Measurements from ENCODE around the gene IL12RB1. TPM values are rescaled to one million over a fixed set of nuclear protein-coding genes. Genes with fewer than 3 reads are reported as not detected.

Gene IL12RB1
- total RNA-seq = not detected in 2 replicates

GRCh38 chr19:18086590-18087138 lies at the start of gene IL12RB1:
Gene IL12RB1, minus strand, starts transcription at chr19:18086934. Its CDS starts 111 bp downstream, at chr19:18086823.

GRCh38 chr19:18097217-18097992 lies 10.7 kb upstream of the IL12RB1 start, which contains the start of gene MAST3:
Gene MAST3, plus strand, starts transcription at chr19:18097778. Its CDS starts 15 bp downstream, at chr19:18097793.

Other genes with a start within 250 kb of the IL12RB1 start
- gene JAK3, start 239.0 kb downstream of the IL12RB1 start, total RNA-seq = 3.5 and 3.9 TPM in 2 replicates
- 2,017 and 2,263 TPM in 2 replicates for gene RPL18A, start 227.0 kb downstream of the IL12RB1 start, total RNA-seq
- gene SLC5A5, start 215.0 kb downstream of the IL12RB1 start, total RNA-seq = not detected in 2 replicates
- gene CCDC124, start 153.9 kb downstream of the IL12RB1 start, total RNA-seq = 98.2 and 102 TPM in 2 replicates
- 0.15 and 0.34 TPM in 2 replicates for gene KCNN1, start 119.8 kb downstream of the IL12RB1 start, total RNA-seq
- 4.2 and 4.7 TPM in 2 replicates for gene ARRDC2, start 78.8 kb downstream of the IL12RB1 start, total RNA-seq
- 2.7 and 3.4 TPM in 2 replicates for gene MAST3, start 10.8 kb upstream of the IL12RB1 start, total RNA-seq
- gene PIK3R2, start 66.2 kb upstream of the IL12RB1 start, total RNA-seq = 18.4 and 23.9 TPM in 2 replicates
- gene IFI30, start 86.9 kb upstream of the IL12RB1 start, total RNA-seq = under 0.01 and 0.15 TPM in 2 replicates
- gene MPV17L2, start 106.3 kb upstream of the IL12RB1 start, total RNA-seq = 24.0 and 29.0 TPM in 2 replicates
- gene RAB3A, start 117.1 kb upstream of the IL12RB1 start, total RNA-seq = 0.67 and 1.0 TPM in 2 replicates
- not detected in 2 replicates for gene PDE4C, start 139.5 kb upstream of the IL12RB1 start, total RNA-seq
- gene IQCN, start 187.5 kb upstream of the IL12RB1 start, total RNA-seq = 0.30 and 0.50 TPM in 2 replicates
- 288 and 304 TPM in 2 replicates for gene JUND, start 194.7 kb upstream of the IL12RB1 start, total RNA-seq
- gene LSM4, start 236.1 kb upstream of the IL12RB1 start, total RNA-seq = 416 and 427 TPM in 2 replicates